Motor neuron (in vitro differentiated cells): ENCODE measurements around the gene PACRG. TPM values are rescaled to one million over a fixed set of nuclear protein-coding genes. Genes with fewer than 3 reads are reported as not detected.

Source experiments
- ATAC-seq, 8 experiments: fragments of 200-7000 bp; cut with Tn5 transposase; replicated peaks in 6 of 8; 2 replicates each; pipeline ENCODE4 v1.8.0; 2021; ENCODE audit warnings: mild to moderate bottlenecking in 8 of 8, moderate library complexity in 8 of 8
- H3K27ac ChIP-seq, 2 donors: fragments of 250-450 bp; sonication (Bioruptor Pico); 2 replicates each; pipeline ENCODE4 v1.9.0; 2021; ENCODE audit warnings: antibody characterized with exemption in 2 of 2, mild to moderate bottlenecking in 2 of 2, moderate library complexity in 1 of 2
- H3K4me1 ChIP-seq, 2 donors: fragments of 250-450 bp; sonication (Bioruptor Pico); replicated peaks in 1 of 2; 2 replicates each; pipeline ENCODE4 v1.6.1; 2021; ENCODE audit warnings: antibody characterized with exemption in 2 of 2, mild to moderate bottlenecking in 2 of 2, moderate library complexity in 1 of 2
- H3K4me3 ChIP-seq, 5 donors: fragments of 250-450 bp; sonication (Bioruptor Pico); 2 replicates each; pipeline ENCODE4 v1.9.0; 2021; ENCODE audit warnings: antibody characterized with exemption in 5 of 5, mild to moderate bottlenecking in 5 of 5, moderate library complexity in 4 of 5
- WGBS, 10 experiments: fragments of 450-650 bp; shearing (Covaris generic); methylation state at CpG; one replicate each; pipeline ENCODE4 v1.0.0; 2022; 5-methylcytosine and 5-hydroxymethylcytosine counted together
- in situ Hi-C, 9 experiments: fragments of 400-800 bp; cut with MboI; loops; one replicate each; pipeline ENCODE4 v1.15.0; 2021; ENCODE audit warnings: low sequenced_read_pairs in 9 of 9, low pct_unique_long_range_greater_than_20kb in 2 of 9; ENCODE audit not compliant: unreplicated experiment in 9 of 9
- total RNA-seq, 8 experiments: library from RNA; unstranded; fragments of 300-600 nt; gene quantifications; 2 replicates each; pipeline versions ENCODE4 v1.2.3 to v1.2.4, GENCODE V29; 2022

The PACRG gene
- total RNA-seq, 8 experiments from 2014 or later, result 4.7 to 47.9 (median 11.9) TPM; not detected in 3

DNA sequence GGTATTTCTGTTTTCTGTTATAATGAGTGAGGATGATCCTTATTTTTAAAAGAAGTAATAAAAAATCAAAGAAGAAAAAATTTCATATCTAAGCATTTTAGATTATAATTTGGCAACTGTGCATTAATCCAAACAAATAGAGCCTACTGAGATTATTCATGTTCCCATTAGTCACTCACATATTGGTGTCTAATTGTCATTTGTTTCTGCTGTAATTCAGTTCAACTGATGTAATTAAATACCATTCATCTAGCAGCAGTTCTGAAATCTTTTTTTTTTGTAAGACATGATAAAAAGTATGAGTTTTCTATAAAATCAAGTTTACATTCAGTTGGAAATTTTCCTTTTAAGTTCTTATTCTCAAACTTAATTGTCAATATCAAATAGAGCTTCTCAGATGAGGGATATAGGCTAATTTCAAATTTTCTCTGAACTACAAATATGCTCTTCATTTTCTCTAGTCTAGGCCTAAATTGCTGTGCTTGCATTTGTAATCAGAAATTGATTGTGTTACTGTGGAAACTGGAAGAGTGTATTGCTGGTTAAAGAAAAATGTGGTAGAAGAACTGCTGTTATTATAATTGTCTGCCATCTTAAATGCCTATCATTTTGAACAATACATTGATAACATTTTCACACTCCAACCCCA lies 23.6 kb downstream of the PACRG start:
- Histone ChIP-seq H3K4me3 (no peak overlapping the region), H3K4me1 (no peaks in the 10 kb centered on the region), H3K27ac (no peak overlapping the region)
- in situ Hi-C loops, result no loop called here
- no peak for ATAC-seq

DNA sequence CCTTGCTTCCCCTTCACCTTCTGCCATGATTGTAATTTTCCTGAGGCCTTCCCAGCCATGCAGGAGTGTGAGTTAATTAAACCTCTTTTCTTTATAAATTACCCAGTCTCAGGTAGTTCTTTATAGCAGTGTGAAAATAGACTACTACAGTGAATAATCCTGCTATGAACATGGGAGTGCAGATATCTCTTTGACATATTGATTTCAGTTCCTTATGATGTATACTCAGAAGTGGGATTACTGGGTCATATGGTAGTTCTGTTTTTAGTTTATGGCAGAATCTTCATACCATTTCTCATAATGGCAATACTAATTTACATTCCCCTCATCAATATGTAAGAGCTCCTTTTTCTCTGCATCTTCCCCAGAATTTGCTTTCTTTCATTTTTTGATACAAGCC lies 26.0 kb downstream of the PACRG start:
- no peaks in the 10 kb centered on the region for H3K4me1 ChIP-seq
- in situ Hi-C loops, result no loop called here
- no peak overlapping the region for H3K27ac ChIP-seq
- ATAC-seq, result no peak
- no peak overlapping the region for H3K4me3 ChIP-seq

DNA sequence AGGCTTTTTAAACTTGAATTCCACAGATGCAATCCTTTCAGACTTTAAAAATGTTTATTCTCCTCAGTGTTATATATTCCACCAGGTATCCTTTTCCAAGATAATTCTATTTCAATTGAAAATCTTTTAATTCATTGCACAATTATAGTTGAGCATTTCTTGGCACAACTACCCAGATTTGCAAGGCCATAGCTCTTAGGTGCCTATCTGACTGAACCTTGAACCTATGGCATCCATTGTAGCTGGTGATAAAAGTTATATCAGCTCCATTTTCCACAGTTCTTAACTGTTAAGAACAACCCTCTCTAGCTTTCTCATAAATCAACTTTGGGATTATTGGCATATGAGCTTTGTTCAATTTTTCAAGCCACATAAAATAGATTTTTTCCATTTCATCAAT lies 42.4 kb downstream of the PACRG start:
- Histone ChIP-seq H3K4me1 (peaks cover 0 to 9% of the 10 kb centered on the region in 2 donors), H3K4me3 (no peak overlapping the region), H3K27ac (no peak overlapping the region)
- in situ Hi-C loops, result no loop called here
- ATAC-seq, result no peak

DNA sequence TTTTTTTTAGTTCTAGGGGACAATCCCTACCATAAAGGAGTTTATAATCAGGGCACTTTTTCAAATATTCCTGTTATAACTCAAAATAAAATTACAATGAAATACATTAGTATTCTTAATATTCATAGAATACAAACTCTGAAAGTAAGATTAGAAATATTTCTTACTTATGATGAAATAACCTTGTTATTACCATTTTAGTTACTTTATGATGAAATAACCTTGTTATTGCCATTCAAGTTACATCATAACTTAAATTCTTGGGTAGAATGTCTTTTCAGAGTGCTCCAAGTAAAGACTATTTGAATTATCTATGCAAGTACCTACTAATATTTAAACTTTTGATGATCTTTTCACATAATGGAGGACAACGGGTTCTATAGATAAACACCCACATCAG lies 43.2 kb downstream of the PACRG start:
- peaks cover 0 to 9% of the 10 kb centered on the region in 2 donors for H3K4me1 ChIP-seq
- no peak overlapping the region for H3K4me3 ChIP-seq
- 27 to 100% (median 57%) methylated on average over 1 of the region's 1 CpG; no CpG with 5 or more reads in 5 of the 10 experiments for WGBS, 10 experiments
- H3K27ac ChIP-seq, result no peak overlapping the region
- ATAC-seq, result no peak
- in situ Hi-C loops, result no loop called here

DNA sequence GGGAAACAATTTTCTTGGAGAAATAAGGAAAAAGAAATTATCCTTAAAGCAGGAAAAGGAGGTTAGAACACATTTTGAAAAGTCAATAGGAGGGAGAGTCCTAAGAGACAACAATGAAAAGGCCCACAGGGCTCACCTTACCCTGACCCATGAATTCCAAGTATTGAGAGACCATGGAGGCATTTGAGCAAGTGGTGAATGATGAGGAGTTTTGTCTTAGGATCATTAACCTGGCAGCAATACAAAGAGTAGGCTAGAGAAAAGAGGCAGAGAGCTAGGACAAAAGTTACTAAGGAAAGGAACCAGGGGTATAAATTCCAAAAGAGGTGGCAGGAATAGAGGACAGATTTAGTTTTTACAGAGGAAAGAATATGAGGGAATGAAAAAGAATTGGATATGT lies 44.7 kb downstream of the PACRG start:
- H3K4me3 ChIP-seq, result no peak overlapping the region
- peak in 1 of 8 experiments; percentile 68 for ATAC-seq
- in situ Hi-C loops, result no loop called here

DNA sequence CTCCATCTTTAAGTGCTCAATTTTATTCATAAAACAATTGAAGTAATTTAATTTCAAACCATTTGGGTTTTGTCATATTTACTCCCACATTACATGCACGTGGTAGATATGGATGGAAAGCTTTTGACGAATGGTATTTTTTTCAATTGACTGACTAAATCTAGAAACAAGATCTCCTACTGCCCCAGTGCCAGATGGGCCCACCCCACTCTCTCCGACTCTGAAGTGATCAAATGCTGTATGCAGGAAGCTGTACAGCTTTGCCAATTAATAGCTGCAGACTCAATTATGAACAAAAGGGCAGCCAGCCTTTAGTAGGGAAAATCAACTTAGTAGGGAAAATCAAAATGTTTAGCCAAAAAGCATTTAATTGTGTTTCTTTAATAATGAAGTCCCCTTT lies 46.2 kb downstream of the PACRG start:
- 19 to 88% (median 58%) methylated on average over 2 to 3 of the region's 3 CpGs; no CpG with 5 or more reads in 1 of the 10 experiments for WGBS, 10 experiments
- H3K4me3 ChIP-seq, result no peak overlapping the region
- in situ Hi-C loops, result no loop called here
- no peak for ATAC-seq
- peaks cover 0 to 9% of the 10 kb centered on the region in 2 donors for H3K4me1 ChIP-seq
- H3K27ac ChIP-seq, result no peak overlapping the region

More for the DNA sequence above, 44.7 kb downstream of the PACRG start:
- no peak overlapping the region for H3K27ac ChIP-seq
- peaks cover 0 to 9% of the 10 kb centered on the region in 2 donors for H3K4me1 ChIP-seq

DNA sequence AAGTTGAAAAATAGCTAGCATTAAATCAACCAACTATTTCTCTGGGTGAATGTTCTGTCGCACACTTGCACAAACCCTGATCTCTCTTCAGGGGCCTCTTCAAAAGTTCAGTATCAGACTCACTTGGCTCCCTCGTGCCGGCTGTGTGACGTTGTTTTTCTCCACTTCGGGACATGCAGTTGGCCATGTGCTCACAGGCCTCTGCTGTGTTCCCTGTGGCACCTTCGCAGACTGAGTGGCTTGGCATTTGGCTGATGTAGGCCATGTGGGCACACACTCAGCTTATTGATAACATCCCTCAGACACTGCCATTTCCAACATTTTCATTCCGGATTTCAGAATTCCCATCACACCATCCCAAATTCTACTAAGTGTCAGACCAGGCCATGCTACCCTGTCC lies 49.3 kb downstream of the PACRG start:
- in situ Hi-C loops, result no loop called here
- WGBS, 10 experiments, result 8 to 100% (median 88%) methylated on average over 1 to 6 of the region's 7 CpGs; no CpG with 5 or more reads in 2 of the 10 experiments

DNA sequence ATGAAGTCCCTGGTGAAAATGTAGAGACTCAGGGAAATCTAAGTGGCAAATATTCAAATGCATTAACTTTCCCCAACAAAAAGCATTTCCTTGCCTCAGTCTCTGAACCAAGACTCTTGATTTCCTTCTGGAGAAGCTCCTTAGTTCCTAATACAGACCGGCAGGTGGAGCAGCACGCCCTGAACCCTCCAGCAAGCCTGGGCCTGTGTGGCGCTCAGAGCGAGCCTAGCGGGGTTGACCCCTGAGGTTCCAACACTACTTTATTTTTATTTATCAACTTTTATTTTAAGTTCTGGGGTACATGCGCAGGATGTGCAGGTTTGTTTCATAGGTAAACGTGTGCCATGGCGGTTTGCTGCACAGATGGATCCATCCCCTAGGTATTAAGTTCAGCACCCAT lies 50.8 kb downstream of the PACRG start:
- no peak for ATAC-seq
- 74 to 100% (median 92%) methylated on average over 2 to 8 of the region's 8 CpGs; no CpG with 5 or more reads in 3 of the 10 experiments for WGBS, 10 experiments
- H3K27ac ChIP-seq, result no peak overlapping the region
- H3K4me3 ChIP-seq, result no peak overlapping the region
- peaks cover 0 to 9% of the 10 kb centered on the region in 2 donors for H3K4me1 ChIP-seq
- in situ Hi-C loops, result no loop called here

More for the DNA sequence above, 49.3 kb downstream of the PACRG start:
- ATAC-seq, result no peak
- Histone ChIP-seq H3K4me3 (no peak overlapping the region), H3K4me1 (peaks cover 0 to 9% of the 10 kb centered on the region in 2 donors), H3K27ac (no peak overlapping the region)

DNA sequence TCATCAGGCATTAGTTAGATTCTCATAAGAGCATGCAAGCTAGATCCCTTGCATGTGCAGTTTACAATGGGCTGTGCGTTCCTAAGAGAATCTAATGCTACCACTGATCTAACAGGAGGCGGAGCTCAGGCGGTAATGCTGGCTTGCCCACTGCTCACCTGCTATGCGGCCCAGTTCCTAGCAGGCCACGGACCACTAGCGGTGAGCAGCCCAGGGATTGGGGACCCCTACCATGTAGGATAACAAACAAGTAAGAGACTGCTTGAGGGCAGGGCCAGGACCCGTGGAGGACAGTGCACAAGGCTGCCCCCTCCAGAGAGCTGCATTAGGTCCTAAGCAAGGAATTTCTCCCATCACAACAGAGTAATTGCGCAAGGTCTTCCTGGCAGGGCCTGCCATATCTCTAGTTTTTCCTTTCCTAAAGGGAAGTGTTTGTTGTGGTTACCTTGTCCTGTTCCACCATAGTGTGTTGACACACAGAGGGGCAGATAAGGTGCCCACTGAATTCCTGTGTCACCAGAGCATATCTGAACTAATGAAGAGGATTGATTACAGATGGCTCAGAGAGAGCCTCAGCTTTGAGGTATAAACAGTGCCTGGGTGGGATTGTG lies 58.0 kb downstream of the PACRG start:
- WGBS, 10 experiments, result 20 to 100% (median 97%) methylated on average over 1 to 6 of the region's 8 CpGs; no CpG with 5 or more reads in 6 of the 10 experiments
- in situ Hi-C loops, result no loop called here
- Histone ChIP-seq H3K4me1 (no peaks in the 10 kb centered on the region), H3K27ac (no peak overlapping the region), H3K4me3 (no peak overlapping the region)
- ATAC-seq, result no peak

DNA sequence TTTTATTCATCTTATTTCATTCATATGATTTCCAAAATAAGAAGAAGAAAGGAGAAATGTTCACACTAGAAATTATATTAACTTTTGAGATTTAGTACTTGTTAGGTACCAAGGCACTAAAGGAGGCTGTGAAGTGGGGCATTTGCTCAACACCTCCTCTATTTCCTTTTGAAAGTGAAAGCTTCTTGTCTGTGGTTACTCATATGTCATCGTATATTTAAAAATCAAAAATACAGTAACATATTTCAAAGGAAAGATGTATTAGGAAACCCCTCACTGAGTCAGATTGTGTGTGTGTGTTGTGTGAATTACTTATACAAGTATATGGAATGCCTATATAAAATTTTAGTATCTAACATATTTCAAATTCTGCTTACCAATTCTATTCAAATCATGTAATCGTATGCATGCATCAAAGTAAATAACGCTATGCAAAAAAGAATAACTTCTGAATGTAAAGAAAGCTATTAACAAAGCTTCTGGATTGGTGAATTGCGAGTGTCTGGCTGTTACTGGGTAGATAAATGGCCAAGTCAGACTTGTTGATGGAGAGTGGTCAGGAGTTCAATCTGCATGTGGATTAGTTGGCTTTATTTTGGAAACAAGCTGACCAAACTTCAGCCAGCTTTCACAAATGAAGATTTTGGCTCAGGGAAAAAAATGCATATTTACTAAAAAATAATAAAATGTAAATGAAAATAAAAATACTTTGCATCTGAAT lies 70.9 kb downstream of the PACRG start:
- H3K4me1 ChIP-seq, result no peaks in the 10 kb centered on the region
- ATAC-seq, result peak in 1 of 8 experiments; percentile 58
- in situ Hi-C loops, result no loop called here
- H3K4me3 ChIP-seq, result no peak overlapping the region
- no peak overlapping the region for H3K27ac ChIP-seq
- WGBS, 10 experiments, result 18 to 97% (median 67%) methylated on average over 2 to 4 of the region's 4 CpGs; no CpG with 5 or more reads in 1 of the 10 experiments

DNA sequence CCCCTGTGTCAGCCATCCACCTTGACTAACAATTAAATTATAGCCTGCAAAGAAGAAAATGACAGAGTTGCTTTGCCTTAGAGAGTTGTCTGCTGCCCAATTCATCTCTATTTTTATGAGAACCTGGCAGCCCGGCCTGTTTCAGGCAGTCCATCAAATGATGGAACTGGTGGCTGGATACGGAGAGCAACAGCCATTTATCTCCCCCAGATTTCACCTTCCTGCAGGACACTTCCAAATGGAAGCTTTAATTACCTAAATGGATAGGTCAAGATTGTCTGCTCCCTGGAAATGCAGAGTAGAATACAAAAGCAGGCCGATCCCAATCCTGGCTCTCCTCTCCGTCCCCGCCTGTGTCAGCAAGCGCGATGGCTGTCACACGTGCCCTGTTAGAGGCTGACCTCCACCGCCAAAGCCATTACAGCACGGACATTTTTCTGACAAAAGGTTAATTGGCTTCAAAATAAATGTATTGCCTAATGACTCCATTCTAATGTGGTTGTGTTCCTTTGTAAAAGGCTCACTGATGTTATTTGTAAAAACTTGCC lies 86.7 kb downstream of the PACRG start:
- Histone ChIP-seq H3K27ac (peak overlapping the region in 1 of 2 donors; percentile 29), H3K4me3 (peak overlapping the region in 1 of 5 donors; percentile 0), H3K4me1 (peaks cover 8 to 21% of the 10 kb centered on the region in 2 donors)
- ATAC-seq, result peak in 5 of 8 experiments; percentile 97 to 99 (median 98)
- in situ Hi-C loops, result no loop called here
- 0 to 48% (median 13%) methylated on average over 2 to 10 of the region's 10 CpGs; no CpG with 5 or more reads in 2 of the 10 experiments for WGBS, 10 experiments

DNA sequence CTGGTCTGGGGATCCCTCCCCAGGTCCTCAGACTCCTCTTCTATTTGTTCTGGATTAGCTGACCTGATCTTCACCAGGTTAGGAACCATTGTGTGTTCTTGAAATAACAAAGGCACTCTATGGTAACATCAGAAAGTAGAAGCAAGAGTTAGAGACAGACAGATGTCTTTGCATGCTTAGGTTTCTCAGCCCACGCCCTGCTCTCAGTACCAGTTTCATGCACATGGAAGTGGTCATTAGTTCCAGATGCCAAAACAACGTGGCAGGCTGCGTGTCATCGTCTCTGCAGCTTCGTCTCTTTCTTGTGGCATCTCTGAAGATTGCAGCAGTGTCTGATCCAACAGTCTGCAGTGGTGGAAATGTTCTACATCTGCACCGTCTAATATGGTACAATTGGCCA lies 89.4 kb downstream of the PACRG start:
- ATAC-seq, result peak in 2 of 8 experiments; percentile 94
- peaks cover 27 to 45% of the 10 kb centered on the region in 2 donors for H3K4me1 ChIP-seq
- no peak overlapping the region for H3K27ac ChIP-seq
- no peak overlapping the region for H3K4me3 ChIP-seq
- 0 to 100% (median 93%) methylated on average over 1 to 6 of the region's 6 CpGs for WGBS, 10 experiments
- in situ Hi-C loops, result no loop called here

DNA sequence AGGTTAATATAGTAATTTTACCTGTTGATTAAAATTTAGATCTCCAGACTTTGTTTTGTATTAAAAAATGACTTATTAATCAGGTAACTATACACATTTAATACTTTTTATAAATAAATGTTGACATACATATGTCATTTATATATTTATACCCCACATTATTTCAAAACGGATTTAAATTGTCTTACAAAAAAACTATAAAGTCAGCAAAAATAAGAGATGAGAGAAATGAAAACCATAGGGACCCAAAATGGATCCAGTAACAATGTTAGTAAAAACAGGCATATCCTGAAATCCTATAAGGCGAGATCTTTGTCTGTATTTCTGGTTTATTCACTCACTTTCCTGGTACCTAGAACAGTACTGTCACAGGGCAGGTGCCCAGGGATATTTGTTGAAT lies 91.5 kb downstream of the PACRG start:
- no peak for ATAC-seq
- in situ Hi-C loops, result no loop called here
- no peak overlapping the region for H3K4me3 ChIP-seq
- WGBS, 10 experiments, result 0 to 100% (median 69%) methylated on average over 1 to 2 of the region's 2 CpGs
- no peak overlapping the region for H3K27ac ChIP-seq
- H3K4me1 ChIP-seq, result peaks cover 27 to 42% of the 10 kb centered on the region in 2 donors
